Neural cell (in vitro differentiated cells): ENCODE data around the gene GLRX5. TPM values are rescaled to one million over a fixed set of nuclear protein-coding genes. Genes with fewer than 3 reads are reported as not detected.

Experiments
- H2AFZ ChIP-seq: fragments of 200-600, 300-800 bp; sonication (generic), shearing (Covaris generic); 2 replicates; pipeline ENCODE4 v1.6.0; 2014; ENCODE audit warnings: low read depth, mild to moderate bottlenecking, antibody characterized with exemption, low read length, moderate library complexity
- H3F3A ChIP-seq: fragments of 200-600 bp; shearing (Covaris generic); 2 replicates; pipeline ENCODE4 v1.6.1; 2016; ENCODE audit warnings: mild to moderate bottlenecking, moderate library complexity, mixed read lengths, antibody characterized with exemption, low read length; ENCODE audit not compliant: insufficient read depth, poor library complexity, severe bottlenecking
- H3K27ac ChIP-seq: fragments of 200-600, 300-800 bp; sonication (generic), shearing (Covaris generic); 2 replicates; pipeline ENCODE4 v1.5.1; 2014; ENCODE audit warnings: mild to moderate bottlenecking, low read length, moderate library complexity
- H3K27me3 ChIP-seq: fragments of 300-800, 200-600 bp; sonication (generic), shearing (Covaris generic); 2 replicates; pipeline ENCODE4 v1.6.0; 2014; ENCODE audit warnings: mild to moderate bottlenecking, low read depth, low read length, moderate library complexity; ENCODE audit not compliant: insufficient read depth
- H3K36me3 ChIP-seq: fragments of 300-800, 200-600 bp; sonication (generic), shearing (Covaris generic); 2 replicates; pipeline ENCODE4 v1.5.1; 2014; ENCODE audit warnings: mild to moderate bottlenecking, antibody characterized with exemption, low read length, moderate library complexity; ENCODE audit not compliant: insufficient read depth
- H3K4me2 ChIP-seq: fragments of 300-800, 200-600 bp; sonication (generic), shearing (Covaris generic); 2 replicates; pipeline ENCODE4 v1.6.0; 2014; ENCODE audit warnings: mild to moderate bottlenecking, low read length
- H3K4me3 ChIP-seq: fragments of 300-800, 200-600 bp; sonication (generic), shearing (Covaris generic); 2 replicates; pipeline ENCODE4 v1.5.1; 2014; ENCODE audit warnings: mild to moderate bottlenecking, low read length, moderate library complexity
- H3K79me2 ChIP-seq: fragments of 200-600 bp; shearing (Covaris generic); replicated peaks from 2 replicates; pipeline ENCODE4 v1.6.0; 2014; ENCODE audit warnings: mild to moderate bottlenecking, low read length, moderate library complexity; ENCODE audit not compliant: insufficient read depth
- H3K9ac ChIP-seq: fragments of 300-800, 200-600 bp; sonication (generic), shearing (Covaris generic); 2 replicates; pipeline ENCODE4 v1.6.1; 2016; ENCODE audit warnings: mild to moderate bottlenecking, low read length, mixed read lengths
- H3K9me2 ChIP-seq: fragments of 200-600 bp; shearing (Covaris generic); 2 replicates; pipeline ENCODE4 v1.6.1; 2016; ENCODE audit warnings: mild to moderate bottlenecking, low read length, mixed read lengths; ENCODE audit not compliant: insufficient read depth
- H3K9me3 ChIP-seq: fragments of 200-600, 300-800 bp; sonication (generic), shearing (Covaris generic); 2 replicates; pipeline ENCODE4 v1.6.1; 2016; ENCODE audit warnings: mild to moderate bottlenecking, mixed run types, low read length, moderate library complexity, mixed read lengths
- H4K20me1 ChIP-seq: fragments of 200-600 bp; shearing (Covaris generic); 2 replicates; pipeline ENCODE4 v1.6.1; 2016; ENCODE audit warnings: mild to moderate bottlenecking, mixed run types; ENCODE audit not compliant: insufficient read depth
- EP300 ChIP-seq: fragments of 450-650 bp; conservative IDR thresholded peaks from 2 replicates; pipeline ENCODE4 v1.6.1; 2014; ENCODE audit warnings: antibody characterized with exemption, mild to moderate bottlenecking, moderate library complexity; ENCODE audit not compliant: poor library complexity, severe bottlenecking
- EZH2 ChIP-seq: fragments of 200-600, 300-800 bp; shearing (Covaris generic), sonication (generic); IDR thresholded peaks from 2 replicates; pipeline ENCODE4 v1.6.1; 2014; ENCODE audit warnings: antibody characterized with exemption, low read length, borderline replicate concordance, mild to moderate bottlenecking; ENCODE audit not compliant: insufficient read depth, poor library complexity, severe bottlenecking
- MXI1 ChIP-seq: fragments of 450-650 bp; conservative IDR thresholded peaks from 2 replicates; pipeline ENCODE4 v1.6.1; 2014; ENCODE audit warnings: antibody characterized with exemption, mild to moderate bottlenecking; ENCODE audit not compliant: poor library complexity, severe bottlenecking
- POLR2AphosphoS5 ChIP-seq: IDR thresholded peaks from 2 replicates; pipeline ENCODE4 v1.6.1; 2012
- RAD21 ChIP-seq: fragments of 450-650 bp; conservative IDR thresholded peaks from 2 replicates; pipeline ENCODE4 v1.6.1; 2014; ENCODE audit warnings: antibody characterized with exemption, mild to moderate bottlenecking, moderate library complexity
- SMC3 ChIP-seq: fragments of 450-650 bp; conservative IDR thresholded peaks from 2 replicates; pipeline ENCODE4 v1.6.1; 2014; ENCODE audit warnings: antibody characterized with exemption, mild to moderate bottlenecking, moderate library complexity; ENCODE audit not compliant: poor library complexity
- TAF1 ChIP-seq: IDR thresholded peaks from 2 replicates; pipeline ENCODE4 v1.6.1; 2012; ENCODE audit warnings: low read depth
- polyA plus RNA-seq: library from polyadenylated mRNA; depleted of rRNA; stranded (reverse); fragments of >200 nt; gene quantifications from 2 replicates; pipeline ENCODE4 v1.2.3, GENCODE V29; 2014
- TF ChIP-seq, protein P1 (sequence below): fragments of 450-650 bp; IDR thresholded peaks from 2 replicates; pipeline ENCODE4 v1.5.1; 2014; ENCODE audit warnings: antibody characterized with exemption, mild to moderate bottlenecking, moderate library complexity; ENCODE audit not compliant: poor library complexity, severe bottlenecking
- TF ChIP-seq, protein P2 (sequence below): IDR thresholded peaks from 2 replicates; pipeline ENCODE4 v1.6.1; 2012; ENCODE audit warnings: borderline replicate concordance

Gene GLRX5
- polyA plus RNA-seq, 1 donor from 2014 or later = 81.0 TPM

DNA sequence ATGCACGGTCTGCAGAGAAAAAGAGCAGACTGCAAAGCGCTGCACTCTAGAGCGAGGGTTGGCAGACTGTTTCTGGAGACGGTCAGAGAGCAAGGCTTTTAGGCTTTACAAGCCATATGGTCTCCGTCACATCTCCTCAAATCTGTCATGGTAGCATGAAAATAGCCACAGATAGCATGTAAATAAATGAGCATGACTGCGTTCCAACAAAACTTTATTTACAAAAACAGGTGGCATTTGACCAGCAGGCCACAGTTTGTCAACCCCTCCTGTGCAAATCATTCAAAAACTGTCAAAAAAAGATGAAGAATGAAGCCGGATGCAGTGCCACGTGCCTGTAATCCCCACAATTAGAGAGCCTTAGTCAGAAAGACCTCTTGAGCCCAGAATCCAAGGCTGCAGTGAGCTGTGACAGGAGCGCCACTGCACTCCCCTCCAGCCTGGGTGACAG is 37.3 kb upstream of the GLRX5 start:
- no peak overlapping the region for H3K4me2 ChIP-seq
- H4K20me1 ChIP-seq = no peaks in the 10 kb centered on the region
- no peak overlapping the region for H3K27ac ChIP-seq
- H2AFZ ChIP-seq = no peak overlapping the region
- H3K36me3 ChIP-seq = no peaks in the 10 kb centered on the region
- H3K79me2 ChIP-seq = no peaks in the 10 kb centered on the region
- H3K9me2 ChIP-seq = no peaks in the 10 kb centered on the region
- H3F3A ChIP-seq = no peaks in the 10 kb centered on the region
- no peaks in the 10 kb centered on the region for H3K27me3 ChIP-seq
- no peak overlapping the region for H3K9ac ChIP-seq
- H3K4me3 ChIP-seq = no peak overlapping the region
- no peak for TF ChIP-seq POLR2AphosphoS5
- no peak for TF ChIP-seq TAF1
- no peak for TF ChIP-seq EZH2
- TF ChIP-seq RAD21 = no peak
- no peak for TF ChIP-seq SMC3
- no peak for TF ChIP-seq EP300
- TF ChIP-seq, protein P1, sequence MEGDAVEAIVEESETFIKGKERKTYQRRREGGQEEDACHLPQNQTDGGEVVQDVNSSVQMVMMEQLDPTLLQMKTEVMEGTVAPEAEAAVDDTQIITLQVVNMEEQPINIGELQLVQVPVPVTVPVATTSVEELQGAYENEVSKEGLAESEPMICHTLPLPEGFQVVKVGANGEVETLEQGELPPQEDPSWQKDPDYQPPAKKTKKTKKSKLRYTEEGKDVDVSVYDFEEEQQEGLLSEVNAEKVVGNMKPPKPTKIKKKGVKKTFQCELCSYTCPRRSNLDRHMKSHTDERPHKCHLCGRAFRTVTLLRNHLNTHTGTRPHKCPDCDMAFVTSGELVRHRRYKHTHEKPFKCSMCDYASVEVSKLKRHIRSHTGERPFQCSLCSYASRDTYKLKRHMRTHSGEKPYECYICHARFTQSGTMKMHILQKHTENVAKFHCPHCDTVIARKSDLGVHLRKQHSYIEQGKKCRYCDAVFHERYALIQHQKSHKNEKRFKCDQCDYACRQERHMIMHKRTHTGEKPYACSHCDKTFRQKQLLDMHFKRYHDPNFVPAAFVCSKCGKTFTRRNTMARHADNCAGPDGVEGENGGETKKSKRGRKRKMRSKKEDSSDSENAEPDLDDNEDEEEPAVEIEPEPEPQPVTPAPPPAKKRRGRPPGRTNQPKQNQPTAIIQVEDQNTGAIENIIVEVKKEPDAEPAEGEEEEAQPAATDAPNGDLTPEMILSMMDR = no peak
- no peak for TF ChIP-seq MXI1
- TF ChIP-seq, protein P2, sequence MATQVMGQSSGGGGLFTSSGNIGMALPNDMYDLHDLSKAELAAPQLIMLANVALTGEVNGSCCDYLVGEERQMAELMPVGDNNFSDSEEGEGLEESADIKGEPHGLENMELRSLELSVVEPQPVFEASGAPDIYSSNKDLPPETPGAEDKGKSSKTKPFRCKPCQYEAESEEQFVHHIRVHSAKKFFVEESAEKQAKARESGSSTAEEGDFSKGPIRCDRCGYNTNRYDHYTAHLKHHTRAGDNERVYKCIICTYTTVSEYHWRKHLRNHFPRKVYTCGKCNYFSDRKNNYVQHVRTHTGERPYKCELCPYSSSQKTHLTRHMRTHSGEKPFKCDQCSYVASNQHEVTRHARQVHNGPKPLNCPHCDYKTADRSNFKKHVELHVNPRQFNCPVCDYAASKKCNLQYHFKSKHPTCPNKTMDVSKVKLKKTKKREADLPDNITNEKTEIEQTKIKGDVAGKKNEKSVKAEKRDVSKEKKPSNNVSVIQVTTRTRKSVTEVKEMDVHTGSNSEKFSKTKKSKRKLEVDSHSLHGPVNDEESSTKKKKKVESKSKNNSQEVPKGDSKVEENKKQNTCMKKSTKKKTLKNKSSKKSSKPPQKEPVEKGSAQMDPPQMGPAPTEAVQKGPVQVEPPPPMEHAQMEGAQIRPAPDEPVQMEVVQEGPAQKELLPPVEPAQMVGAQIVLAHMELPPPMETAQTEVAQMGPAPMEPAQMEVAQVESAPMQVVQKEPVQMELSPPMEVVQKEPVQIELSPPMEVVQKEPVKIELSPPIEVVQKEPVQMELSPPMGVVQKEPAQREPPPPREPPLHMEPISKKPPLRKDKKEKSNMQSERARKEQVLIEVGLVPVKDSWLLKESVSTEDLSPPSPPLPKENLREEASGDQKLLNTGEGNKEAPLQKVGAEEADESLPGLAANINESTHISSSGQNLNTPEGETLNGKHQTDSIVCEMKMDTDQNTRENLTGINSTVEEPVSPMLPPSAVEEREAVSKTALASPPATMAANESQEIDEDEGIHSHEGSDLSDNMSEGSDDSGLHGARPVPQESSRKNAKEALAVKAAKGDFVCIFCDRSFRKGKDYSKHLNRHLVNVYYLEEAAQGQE = no peak
- no peaks in the 10 kb centered on the region for H3K9me3 ChIP-seq

DNA sequence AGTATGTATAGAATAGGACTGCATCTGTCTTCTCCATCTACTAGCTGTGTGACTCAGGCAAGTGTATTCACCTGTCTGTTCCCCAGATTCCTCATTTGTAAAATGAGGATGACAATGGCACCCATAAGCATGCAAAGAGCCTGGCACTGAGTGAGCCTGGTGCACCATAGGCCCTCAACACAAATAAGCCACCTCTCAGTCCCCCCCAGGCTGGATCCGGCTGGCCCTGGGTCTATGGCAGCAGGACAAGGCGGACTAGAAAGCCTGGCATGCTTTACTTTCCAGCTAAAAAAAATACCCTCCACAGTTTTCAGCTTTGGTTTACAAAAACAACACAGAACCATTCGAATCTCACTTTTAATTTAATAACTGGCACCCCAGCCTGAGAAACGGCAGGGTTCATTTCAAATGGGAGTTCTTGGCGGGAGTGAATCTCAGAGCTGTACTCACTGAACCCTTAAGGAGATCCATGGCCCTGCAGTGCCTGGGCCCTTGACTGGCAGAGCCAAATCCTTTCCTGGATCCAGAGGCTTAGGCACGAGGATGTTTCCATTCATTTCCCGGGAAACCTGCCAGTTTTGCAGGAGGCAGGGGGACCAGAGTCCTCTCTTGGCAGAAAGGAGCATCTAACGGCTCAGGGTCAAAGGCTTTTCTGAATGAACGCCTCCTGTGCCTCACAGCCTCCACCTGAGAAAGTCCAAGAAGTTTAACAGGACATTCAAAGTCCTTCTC is 36.1 kb upstream of the GLRX5 start:
- H3K27ac ChIP-seq = no peak overlapping the region

More for the DNA sequence above, 36.1 kb upstream of the GLRX5 start:
- Histone ChIP-seq H3K27me3 (no peaks in the 10 kb centered on the region), H4K20me1 (no peaks in the 10 kb centered on the region), H3F3A (no peaks in the 10 kb centered on the region), H3K9ac (no peak overlapping the region), H3K36me3 (no peaks in the 10 kb centered on the region), H3K9me3 (no peaks in the 10 kb centered on the region), H3K9me2 (no peaks in the 10 kb centered on the region), H3K79me2 (no peaks in the 10 kb centered on the region), H3K4me2 (no peak overlapping the region), H3K4me3 (no peak overlapping the region), H2AFZ (no peak overlapping the region)
- TF ChIP-seq TAF1 (no peak), POLR2AphosphoS5 (no peak), RAD21 (no peak), EZH2 (no peak), SMC3 (no peak), MXI1 (no peak), EP300 (no peak)
- TF ChIP-seq, protein P1 = no peak
- TF ChIP-seq, protein P2 = no peak
